Activated CD4-positive, alpha-beta T cell treated with anti-CD3 and anti-CD28 coated beads, Interleukin-2, amount 10 ng/mL, durations not matched to agents 7 days and 5 days (primary cell): ENCODE results near the gene TPM2. TPM values are rescaled to one million over a fixed set of nuclear protein-coding genes. Genes with fewer than 3 reads are reported as not detected.
"Not testable (repeated sequence)": the region's sequence is repeated elsewhere in the genome, so short reads cannot be mapped to it uniquely, and the experiment has no call there.

Source experiments
- CTCF ChIA-PET: fragments of 350-600 bp; sonication (Branson Sonifier 250); formaldehyde crosslinking; loops from one replicate; lab custom pipeline; 2021; ENCODE audit warnings: antibody characterized with exemption; lab: Charles Lee
- POLR2A ChIA-PET: fragments of 350-600 bp; sonication (Branson Sonifier 250); formaldehyde crosslinking; loops from one replicate; lab custom pipeline; 2021; ENCODE audit warnings: antibody characterized with exemption; lab: Charles Lee
- DNase-seq: peaks from one replicate; pipeline ENCODE4 v3.0.0-alpha.2; 2020
- H3K27ac Mint-ChIP-seq: one replicate; pipeline ENCODE4 v1.8.0; 2021; ENCODE audit warnings: mild to moderate bottlenecking, moderate library complexity, mixed read lengths
- H3K27me3 Mint-ChIP-seq: one replicate; pipeline ENCODE4 v1.8.0; 2021; ENCODE audit warnings: mixed read lengths
- H3K36me3 Mint-ChIP-seq: one replicate; pipeline ENCODE4 v1.8.0; 2021; ENCODE audit warnings: low read depth, mixed read lengths
- H3K4me1 Mint-ChIP-seq: one replicate; pipeline ENCODE4 v1.8.0; 2021; ENCODE audit warnings: mixed read lengths
- H3K4me3 Mint-ChIP-seq: one replicate; pipeline ENCODE4 v1.8.0; 2021; ENCODE audit warnings: mild to moderate bottlenecking, moderate library complexity, mixed read lengths
- H3K9me3 Mint-ChIP-seq: one replicate; pipeline ENCODE4 v1.8.0; 2021; ENCODE audit warnings: mixed read lengths
- microRNA-seq: library from miRNA; unstranded; fragments of <30 nt; microRNA quantifications from one replicate; pipeline ENCODE4 v1.2.0, GENCODE V29; 2021; ENCODE audit warnings: borderline microRNAs expressed, borderline replicate concordance
- total RNA-seq, 2 experiments: library from RNA; stranded (reverse); gene quantifications; one replicate each; pipeline ENCODE4 v1.2.3, GENCODE V29; 2021

TPM2 gene
- total RNA-seq, 2 experiments from 2014 or later: 13.1 to 13.4 TPM

- H3K27ac Mint-ChIP-seq, H3K27me3 Mint-ChIP-seq, DNase-seq, H3K4me3 Mint-ChIP-seq, CTCF ChIA-PET, POLR2A ChIA-PET: not testable (repeated sequence)
- peaks cover 12% of the 10 kb centered on the region for H3K9me3 Mint-ChIP-seq
- H3K4me1 Mint-ChIP-seq: peaks cover 67% of the 10 kb centered on the region
- H3K36me3 Mint-ChIP-seq: peaks cover 50% of the 10 kb centered on the region
Measured at GRCh38 chr9:35641478-35641877, 48.2 kb downstream of the TPM2 start.

- POLR2A ChIA-PET, H3K4me3 Mint-ChIP-seq, H3K27me3 Mint-ChIP-seq, DNase-seq, H3K27ac Mint-ChIP-seq: not testable (repeated sequence)
- H3K4me1 Mint-ChIP-seq: peaks cover 66% of the 10 kb centered on the region
- peaks cover 45% of the 10 kb centered on the region for H3K36me3 Mint-ChIP-seq
- H3K9me3 Mint-ChIP-seq: peaks cover 12% of the 10 kb centered on the region
- CTCF ChIA-PET: interaction anchor here (1.0 to 2.6 kb wide), 5 partner anchors 10 to 91 kb away, joined by 3 to 9 read pairs (median 6); partner anchors contain the start of gene TLN1
Measured at GRCh38 chr9:35640431-35640830, 49.3 kb downstream of the TPM2 start.

GRCh38 chr9:35639631-35640030, 50.1 kb downstream of the TPM2 start:
- H3K4me3 Mint-ChIP-seq: peak overlapping the region; percentile 41
- peaks cover 61% of the 10 kb centered on the region for H3K4me1 Mint-ChIP-seq
- H3K27ac Mint-ChIP-seq: peak overlapping the region; percentile 87
- CTCF ChIA-PET: interaction anchor here (0.7 to 2.6 kb wide), 6 partner anchors 9 to 92 kb away, joined by 3 to 9 read pairs (median 4); partner anchors contain the start of gene TLN1
- H3K27me3 Mint-ChIP-seq: no peaks in the 10 kb centered on the region
- peaks cover 12% of the 10 kb centered on the region for H3K9me3 Mint-ChIP-seq
- POLR2A ChIA-PET: no interaction called here
- peaks cover 44% of the 10 kb centered on the region for H3K36me3 Mint-ChIP-seq
- no peak for DNase-seq

- peaks cover 40% of the 10 kb centered on the region for H3K36me3 Mint-ChIP-seq
- DNase-seq, H3K27me3 Mint-ChIP-seq, POLR2A ChIA-PET: not testable (repeated sequence)
- H3K27ac Mint-ChIP-seq: peak overlapping the region; percentile 87
- peaks cover 12% of the 10 kb centered on the region for H3K9me3 Mint-ChIP-seq
- H3K4me3 Mint-ChIP-seq: peak overlapping the region; percentile 41
- CTCF ChIA-PET: interaction anchor here (0.7 to 2.6 kb wide), 6 partner anchors 9 to 92 kb away, joined by 3 to 9 read pairs (median 4); partner anchors contain the start of gene TLN1
- peaks cover 57% of the 10 kb centered on the region for H3K4me1 Mint-ChIP-seq
Measured at GRCh38 chr9:35639225-35639624, 50.5 kb downstream of the TPM2 start.

- CTCF ChIA-PET: interaction anchor here (0.6 to 2.6 kb wide), 6 partner anchors 8 to 58 kb away, joined by 3 to 9 read pairs (median 6); no protein-coding TSS in a partner anchor
- H3K27me3 Mint-ChIP-seq, H3K4me3 Mint-ChIP-seq, POLR2A ChIA-PET: not testable (repeated sequence)
- Mint-ChIP-seq H3K4me1 (peaks cover 57% of the 10 kb centered on the region), H3K9me3 (peaks cover 12% of the 10 kb centered on the region), H3K36me3 (peaks cover 40% of the 10 kb centered on the region), H3K27ac (peak overlapping the region; percentile 88)
- DNase-seq: peak; percentile 47
Measured at GRCh38 chr9:35638751-35639150, 51.0 kb downstream of the TPM2 start.

GRCh38 chr9:35637427-35637955, 52.2 kb downstream of the TPM2 start:
- H3K27me3 Mint-ChIP-seq, H3K27ac Mint-ChIP-seq, POLR2A ChIA-PET, DNase-seq, H3K4me3 Mint-ChIP-seq, CTCF ChIA-PET: not testable (repeated sequence)
- Mint-ChIP-seq H3K4me1 (peaks cover 51% of the 10 kb centered on the region), H3K9me3 (peaks cover 12% of the 10 kb centered on the region), H3K36me3 (peaks cover 31% of the 10 kb centered on the region)

- H3K4me3 Mint-ChIP-seq, H3K27me3 Mint-ChIP-seq, H3K27ac Mint-ChIP-seq, POLR2A ChIA-PET, DNase-seq: not testable (repeated sequence)
- Mint-ChIP-seq H3K9me3 (peaks cover 12% of the 10 kb centered on the region), H3K4me1 (peaks cover 51% of the 10 kb centered on the region), H3K36me3 (peaks cover 31% of the 10 kb centered on the region)
- CTCF ChIA-PET: interaction anchor here (0.8 to 1.6 kb wide), 2 partner anchors 10 to 18 kb away, joined by 3 to 4 read pairs; no protein-coding TSS in a partner anchor
Measured at GRCh38 chr9:35636877-35637246, 52.9 kb downstream of the TPM2 start.

GRCh38 chr9:35636135-35636876, 53.4 kb downstream of the TPM2 start:
- no peak for DNase-seq
- Mint-ChIP-seq H3K4me3 (no peak overlapping the region), H3K27ac (no peak overlapping the region), H3K9me3 (peaks cover 9% of the 10 kb centered on the region), H3K4me1 (peaks cover 47% of the 10 kb centered on the region), H3K36me3 (peaks cover 26% of the 10 kb centered on the region), H3K27me3 (no peaks in the 10 kb centered on the region)
- POLR2A ChIA-PET: no interaction called here
- CTCF ChIA-PET: interaction anchor here (0.8 to 2.4 kb wide), 4 partner anchors 11 to 24 kb away, joined by 3 to 5 read pairs (median 4); partner anchors contain the start of genes CCDC107 and RMRP

- Mint-ChIP-seq H3K27me3 (no peaks in the 10 kb centered on the region), H3K4me3 (no peak overlapping the region), H3K27ac (no peak overlapping the region), H3K36me3 (peaks cover 20% of the 10 kb centered on the region), H3K4me1 (peaks cover 41% of the 10 kb centered on the region), H3K9me3 (peaks cover 5% of the 10 kb centered on the region)
- ChIA-PET CTCF (interaction anchor here (0.8 to 2.4 kb wide), 5 partner anchors 12 to 24 kb away, joined by 3 to 5 read pairs (median 4); partner anchors contain the start of genes CCDC107 and RMRP), POLR2A (no interaction called here)
- no peak for DNase-seq
Measured at GRCh38 chr9:35635730-35636129, 54.0 kb downstream of the TPM2 start.

Small RNA genes lying within 50 kb of the gene (microRNA-seq; reads per million reads assigned to microRNA genes)
- gene MIR6852 (not detected), gene MIR6853 (not detected)

Other genes with a start within 250 kb of the TPM2 start
- gene RUSC2, start 199.8 kb downstream of the TPM2 start, total RNA-seq: 1 to 10 TPM; 3.6 to 4.0 TPM
- gene TESK1, start 84.7 kb downstream of the TPM2 start, total RNA-seq: 10 to 100 TPM; 29.8 to 30.9 TPM
- gene CD72, start 71.5 kb downstream of the TPM2 start, total RNA-seq: 1 to 10 TPM; 5.4 to 7.1 TPM
- gene SIT1, start 39.0 kb downstream of the TPM2 start, total RNA-seq: 100 to 1,000 TPM; 195 to 202 TPM
- over 10,000 TPM in 1 of 2 experiments, 1,000 to 10,000 TPM in 1; 1,959 to 11,185 TPM for gene RMRP, start 31.9 kb downstream of the TPM2 start, total RNA-seq
- gene CCDC107, start 31.6 kb downstream of the TPM2 start, total RNA-seq: 10 to 100 TPM; 30.7 to 30.9 TPM
- gene ARHGEF39, start 24.7 kb downstream of the TPM2 start, total RNA-seq: 10 to 100 TPM; 11.8 to 13.5 TPM
- under 1 TPM in 1 of 2 experiments, not detected in 1; 0.40 TPM for gene CA9, start 16.0 kb downstream of the TPM2 start, total RNA-seq
- gene TLN1, start 42.3 kb upstream of the TPM2 start, total RNA-seq: 100 to 1,000 TPM; 362 to 422 TPM
- gene CREB3, start 42.7 kb upstream of the TPM2 start, total RNA-seq: 10 to 100 TPM; 18.1 to 18.3 TPM
- gene GBA2, start 59.3 kb upstream of the TPM2 start, total RNA-seq: 10 to 100 TPM; 42.8 to 44.1 TPM
- gene RGP1, start 59.4 kb upstream of the TPM2 start, total RNA-seq: 10 to 100 TPM; 24.7 to 28.4 TPM
- not detected for gene MSMP, start 64.4 kb upstream of the TPM2 start, total RNA-seq
- 10 to 100 TPM in 1 of 2 experiments, 1 to 10 TPM in 1; 8.7 to 11.7 TPM for gene NPR2, start 101.7 kb upstream of the TPM2 start, total RNA-seq
- gene SPAG8, start 122.3 kb upstream of the TPM2 start, total RNA-seq: 1 to 10 TPM; 1.8 to 2.5 TPM
- 10 to 100 TPM; 56.5 to 69.9 TPM for gene HINT2, start 125.1 kb upstream of the TPM2 start, total RNA-seq
- gene FAM221B, start 138.8 kb upstream of the TPM2 start, total RNA-seq: not detected
- 1 to 10 TPM; 3.8 to 4.0 TPM for gene TMEM8B, start 139.3 kb upstream of the TPM2 start, total RNA-seq
- gene OR13J1, start 180.5 kb upstream of the TPM2 start, total RNA-seq: not detected
- gene HRCT1, start 216.3 kb upstream of the TPM2 start, total RNA-seq: not detected
- not detected for gene SPAAR, start 219.6 kb upstream of the TPM2 start, total RNA-seq